Activated naive CD4-positive, alpha-beta T cell (primary cell): Measurements from ENCODE around the gene TBX10.
A peak's percentile ranks its signal among the peaks of the same experiment; 100 is the strongest.
"Not testable (repeated sequence)": the region's sequence is repeated elsewhere in the genome, so short reads cannot be mapped to it uniquely, and the experiment has no call there.

Experiments used
- DNase-seq, 4 experiments: peaks; one replicate each; lab custom pipeline; 2025; lab: John Stamatoyannopoulos, UW

The TBX10 gene

GRCh38 chr11:67631411-67631810, 8.2 kb downstream of the TBX10 start:
- DNase-seq, result no peak

GRCh38 chr11:67630943-67631331, 8.6 kb downstream of the TBX10 start:
- no peak for DNase-seq

GRCh38 chr11:67630228-67630942, 9.2 kb downstream of the TBX10 start:
- peak; percentile 88 to 100 (median 96) for DNase-seq

GRCh38 chr11:67629386-67630227, 10.0 kb downstream of the TBX10 start, which contains the start of gene NUDT8:
TSS of gene NUDT8 (minus strand) at chr11:67629937. CDS start at chr11:67629911, 26 bp downstream.
- DNase-seq, result peak; percentile 74 to 85 (median 78)

- DNase-seq, result no peak
Observed at GRCh38 chr11:67628710-67629385, 10.7 kb downstream of the TBX10 start.

GRCh38 chr11:67627812-67628624, 11.5 kb downstream of the TBX10 start:
- no peak for DNase-seq

- DNase-seq, result no peak
Observed at GRCh38 chr11:67627441-67627811, 12.1 kb downstream of the TBX10 start.

GRCh38 chr11:67626970-67627369, 12.6 kb downstream of the TBX10 start:
- no peak for DNase-seq

- not testable (repeated sequence) for DNase-seq
Observed at GRCh38 chr11:67626131-67626833, 13.3 kb downstream of the TBX10 start.

- not testable (repeated sequence) for DNase-seq
Observed at GRCh38 chr11:67623795-67624194, 15.8 kb downstream of the TBX10 start.

- DNase-seq, result not testable (repeated sequence)
Observed at GRCh38 chr11:67622905-67623304, 16.7 kb downstream of the TBX10 start.

GRCh38 chr11:67621928-67622327, 17.6 kb downstream of the TBX10 start:
- not testable (repeated sequence) for DNase-seq

- not testable (repeated sequence) for DNase-seq
Observed at GRCh38 chr11:67620621-67621020, 18.9 kb downstream of the TBX10 start.

- DNase-seq, result not testable (repeated sequence)
Observed at GRCh38 chr11:67619683-67620618, 19.6 kb downstream of the TBX10 start.

GRCh38 chr11:67618901-67619659, 20.5 kb downstream of the TBX10 start:
- DNase-seq, result not testable (repeated sequence)

GRCh38 chr11:67617243-67617953, 22.2 kb downstream of the TBX10 start:
- DNase-seq, result no peak

- DNase-seq, result no peak
Observed at GRCh38 chr11:67616431-67617242, 22.9 kb downstream of the TBX10 start.
